HepG2 (cell line): Measurements from ENCODE around the gene AKAP6. TPM values are rescaled to one million over a fixed set of nuclear protein-coding genes. Genes with fewer than 3 reads are reported as not detected.

Experiments
- HNRNPH1 ChIP-seq: fragments of 200-400 bp; formaldehyde crosslinking; optimal IDR thresholded peaks from 2 replicates; pipeline ENCODE3; 2017; ENCODE audit warnings: mild to moderate bottlenecking, low read depth, low read length
- ZMYM3 ChIP-seq: sonication (generic); formaldehyde crosslinking; IDR thresholded peaks from 2 replicates; pipeline ENCODE4 v1.5.1; 2020; ENCODE audit warnings: mild to moderate bottlenecking, missing genetic modification reagents
- polyA plus RNA-seq, 8 experiments: library from polyadenylated mRNA; depleted of rRNA in 3 of 8; stranded (reverse) in 7 of 8; unstranded in 1 of 8; fragments of >200 nt; fragmentation: Illumina TruSeq in 4 of 8; extraction: Trizol in 4 of 8; gene quantifications; 2 replicates each; pipeline versions ENCODE4 v1.2.1 to v1.2.3, GENCODE V29; 2011 to 2016; ENCODE audit warnings: low read depth in 4 of 8, missing spikeins in 1 of 8, mixed read lengths in 1 of 8; ENCODE audit not compliant: insufficient read depth in 1 of 8
- total RNA-seq, 5 experiments: library from RNA; depleted of rRNA; stranded (reverse); fragments of >200 nt; fragmentation: Illumina TruSeq; extraction: Trizol; gene quantifications; 2 replicates each; pipeline ENCODE4 v1.2.3, GENCODE V29; 2016; ENCODE audit warnings: low read depth in 1 of 5
- TF ChIP-seq, protein P1 (sequence below): sonication (generic); formaldehyde crosslinking; IDR thresholded peaks from 2 replicates; pipeline ENCODE4 v1.5.0; 2020; ENCODE audit warnings: mild to moderate bottlenecking, missing genetic modification reagents, borderline replicate concordance
- TF ChIP-seq, protein P2 (sequence below): sonication (generic); formaldehyde crosslinking; IDR thresholded peaks from 2 replicates; pipeline ENCODE4 v1.4.0; 2020; ENCODE audit warnings: mild to moderate bottlenecking, missing genetic modification reagents

AKAP6 gene
- total and polyA plus RNA-seq, 2 of the 13 experiments (the other 11 are each of a cell fraction or from before 2014, with no cell fraction given) = 1.4 TPM

DNA sequence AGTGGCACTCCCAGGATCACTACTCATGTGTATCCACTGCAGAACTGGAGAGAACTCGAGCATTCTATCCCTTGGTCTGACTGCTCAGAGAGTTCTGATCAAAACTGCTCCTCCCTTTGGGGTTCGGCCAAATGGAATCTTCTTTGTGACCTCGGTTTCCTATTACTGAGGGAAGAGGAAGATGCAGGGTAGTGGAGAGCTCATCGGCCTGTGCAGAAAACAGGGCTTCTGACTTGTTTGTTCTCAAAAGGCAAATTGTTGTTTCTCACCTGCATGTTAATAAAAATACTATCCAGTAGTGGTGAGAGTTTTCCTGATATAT lies 17.1 kb upstream of the AKAP6 start (continued):
- TF ChIP-seq, protein P1, sequence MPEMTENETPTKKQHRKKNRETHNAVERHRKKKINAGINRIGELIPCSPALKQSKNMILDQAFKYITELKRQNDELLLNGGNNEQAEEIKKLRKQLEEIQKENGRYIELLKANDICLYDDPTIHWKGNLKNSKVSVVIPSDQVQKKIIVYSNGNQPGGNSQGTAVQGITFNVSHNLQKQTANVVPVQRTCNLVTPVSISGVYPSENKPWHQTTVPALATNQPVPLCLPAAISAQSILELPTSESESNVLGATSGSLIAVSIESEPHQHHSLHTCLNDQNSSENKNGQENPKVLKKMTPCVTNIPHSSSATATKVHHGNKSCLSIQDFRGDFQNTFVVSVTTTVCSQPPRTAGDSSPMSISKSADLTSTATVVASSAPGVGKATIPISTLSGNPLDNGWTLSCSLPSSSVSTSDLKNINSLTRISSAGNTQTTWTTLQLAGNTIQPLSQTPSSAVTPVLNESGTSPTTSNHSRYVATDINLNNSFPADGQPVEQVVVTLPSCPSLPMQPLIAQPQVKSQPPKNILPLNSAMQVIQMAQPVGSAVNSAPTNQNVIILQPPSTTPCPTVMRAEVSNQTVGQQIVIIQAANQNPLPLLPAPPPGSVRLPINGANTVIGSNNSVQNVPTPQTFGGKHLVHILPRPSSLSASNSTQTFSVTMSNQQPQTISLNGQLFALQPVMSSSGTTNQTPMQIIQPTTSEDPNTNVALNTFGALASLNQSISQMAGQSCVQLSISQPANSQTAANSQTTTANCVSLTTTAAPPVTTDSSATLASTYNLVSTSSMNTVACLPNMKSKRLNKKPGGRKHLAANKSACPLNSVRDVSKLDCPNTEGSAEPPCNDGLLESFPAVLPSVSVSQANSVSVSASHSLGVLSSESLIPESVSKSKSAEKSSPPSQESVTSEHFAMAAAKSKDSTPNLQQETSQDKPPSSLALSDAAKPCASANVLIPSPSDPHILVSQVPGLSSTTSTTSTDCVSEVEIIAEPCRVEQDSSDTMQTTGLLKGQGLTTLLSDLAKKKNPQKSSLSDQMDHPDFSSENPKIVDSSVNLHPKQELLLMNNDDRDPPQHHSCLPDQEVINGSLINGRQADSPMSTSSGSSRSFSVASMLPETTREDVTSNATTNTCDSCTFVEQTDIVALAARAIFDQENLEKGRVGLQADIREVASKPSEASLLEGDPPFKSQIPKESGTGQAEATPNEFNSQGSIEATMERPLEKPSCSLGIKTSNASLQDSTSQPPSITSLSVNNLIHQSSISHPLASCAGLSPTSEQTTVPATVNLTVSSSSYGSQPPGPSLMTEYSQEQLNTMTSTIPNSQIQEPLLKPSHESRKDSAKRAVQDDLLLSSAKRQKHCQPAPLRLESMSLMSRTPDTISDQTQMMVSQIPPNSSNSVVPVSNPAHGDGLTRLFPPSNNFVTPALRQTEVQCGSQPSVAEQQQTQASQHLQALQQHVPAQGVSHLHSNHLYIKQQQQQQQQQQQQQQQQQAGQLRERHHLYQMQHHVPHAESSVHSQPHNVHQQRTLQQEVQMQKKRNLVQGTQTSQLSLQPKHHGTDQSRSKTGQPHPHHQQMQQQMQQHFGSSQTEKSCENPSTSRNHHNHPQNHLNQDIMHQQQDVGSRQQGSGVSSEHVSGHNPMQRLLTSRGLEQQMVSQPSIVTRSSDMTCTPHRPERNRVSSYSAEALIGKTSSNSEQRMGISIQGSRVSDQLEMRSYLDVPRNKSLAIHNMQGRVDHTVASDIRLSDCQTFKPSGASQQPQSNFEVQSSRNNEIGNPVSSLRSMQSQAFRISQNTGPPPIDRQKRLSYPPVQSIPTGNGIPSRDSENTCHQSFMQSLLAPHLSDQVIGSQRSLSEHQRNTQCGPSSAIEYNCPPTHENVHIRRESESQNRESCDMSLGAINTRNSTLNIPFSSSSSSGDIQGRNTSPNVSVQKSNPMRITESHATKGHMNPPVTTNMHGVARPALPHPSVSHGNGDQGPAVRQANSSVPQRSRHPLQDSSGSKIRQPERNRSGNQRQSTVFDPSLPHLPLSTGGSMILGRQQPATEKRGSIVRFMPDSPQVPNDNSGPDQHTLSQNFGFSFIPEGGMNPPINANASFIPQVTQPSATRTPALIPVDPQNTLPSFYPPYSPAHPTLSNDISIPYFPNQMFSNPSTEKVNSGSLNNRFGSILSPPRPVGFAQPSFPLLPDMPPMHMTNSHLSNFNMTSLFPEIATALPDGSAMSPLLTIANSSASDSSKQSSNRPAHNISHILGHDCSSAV (CRISPR knock-in tag) = no peak
- TF ChIP-seq, protein P2, sequence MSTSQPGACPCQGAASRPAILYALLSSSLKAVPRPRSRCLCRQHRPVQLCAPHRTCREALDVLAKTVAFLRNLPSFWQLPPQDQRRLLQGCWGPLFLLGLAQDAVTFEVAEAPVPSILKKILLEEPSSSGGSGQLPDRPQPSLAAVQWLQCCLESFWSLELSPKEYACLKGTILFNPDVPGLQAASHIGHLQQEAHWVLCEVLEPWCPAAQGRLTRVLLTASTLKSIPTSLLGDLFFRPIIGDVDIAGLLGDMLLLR (CRISPR knock-in tag) = no peak
- TF ChIP-seq HNRNPH1 (no peak), ZMYM3 (no peak)
